IMR-90 (cell line): ENCODE measurements around the gene CSE1L.
A peak's percentile ranks its signal among the peaks of the same experiment; 100 is the strongest.

Source experiments
- BHLHE40 ChIP-seq: fragments of 150-350 bp; IDR thresholded peaks from 2 replicates; pipeline ENCODE4 v1.6.1; 2016; ENCODE audit warnings: mild to moderate bottlenecking, low read depth, low read length
- CEBPB ChIP-seq: IDR thresholded peaks from 2 replicates; pipeline ENCODE4 v1.6.1; 2012; ENCODE audit warnings: low read depth, low read length, improper control_type of control experiment
- CTCF ChIP-seq: conservative IDR thresholded peaks from 2 replicates; pipeline ENCODE4 v1.5.1; 2012; ENCODE audit warnings: mild to moderate bottlenecking, low read depth, low read length, improper control_type of control experiment
- ELK1 ChIP-seq: fragments of 150-350 bp; IDR thresholded peaks from 2 replicates; pipeline ENCODE4 v1.6.1; 2016; ENCODE audit warnings: low read depth, mild to moderate bottlenecking, low read length, moderate library complexity, borderline replicate concordance
- MAFK ChIP-seq: IDR thresholded peaks from 2 replicates; pipeline ENCODE4 v1.6.1; 2012; ENCODE audit warnings: low read depth, low read length, improper control_type of control experiment
- MXI1 ChIP-seq: IDR thresholded peaks from 2 replicates; pipeline ENCODE4 v1.6.1; 2012; ENCODE audit warnings: low read depth, mild to moderate bottlenecking, low read length, moderate library complexity, borderline replicate concordance
- POLR2A ChIP-seq: IDR thresholded peaks from 2 replicates; pipeline ENCODE4 v1.6.1; 2012; ENCODE audit warnings: mild to moderate bottlenecking, low read depth, low read length
- RAD21 ChIP-seq: IDR thresholded peaks from 2 replicates; pipeline ENCODE4 v1.6.1; 2012; ENCODE audit warnings: low read length, improper control_type of control experiment
- RCOR1 ChIP-seq: IDR thresholded peaks from 2 replicates; pipeline ENCODE4 v1.6.1; 2012; ENCODE audit warnings: mild to moderate bottlenecking, low read length, improper control_type of control experiment; ENCODE audit not compliant: insufficient replicate concordance
- RFX5 ChIP-seq: IDR thresholded peaks from 2 replicates; pipeline ENCODE4 v1.8.0; 2012; ENCODE audit warnings: low read depth, mild to moderate bottlenecking, low read length, moderate library complexity
- SMC3 ChIP-seq: fragments of 150-350 bp; IDR thresholded peaks from 2 replicates; pipeline ENCODE4 v1.6.1; 2016; ENCODE audit warnings: low read depth, mild to moderate bottlenecking, antibody characterized with exemption, low read length, moderate library complexity
- USF2 ChIP-seq: fragments of 150-350 bp; IDR thresholded peaks from 2 replicates; pipeline ENCODE4 v1.6.1; 2017; ENCODE audit warnings: mild to moderate bottlenecking, antibody characterized with exemption, low read length, low read depth

GRCh38 chr20:49115564-49115963 lies 69.5 kb downstream of the CSE1L start:
- TF ChIP-seq CTCF (0 out of 2 replicates have a peak, but pooled peaks have one; percentile 25), RAD21 (no peak), POLR2A (no peak), CEBPB (no peak), USF2 (no peak), RCOR1 (no peak), SMC3 (no peak), BHLHE40 (no peak), ELK1 (no peak), MXI1 (no peak), MAFK (peak; percentile 99), RFX5 (no peak)
